AML-193 (cell line): ENCODE data around the gene ARHGEF38.

Source experiments
- DNase-seq, 2 experiments: peaks; one replicate each; lab custom pipeline; 2025; lab: John Stamatoyannopoulos, UW

ARHGEF38 gene, protein sequence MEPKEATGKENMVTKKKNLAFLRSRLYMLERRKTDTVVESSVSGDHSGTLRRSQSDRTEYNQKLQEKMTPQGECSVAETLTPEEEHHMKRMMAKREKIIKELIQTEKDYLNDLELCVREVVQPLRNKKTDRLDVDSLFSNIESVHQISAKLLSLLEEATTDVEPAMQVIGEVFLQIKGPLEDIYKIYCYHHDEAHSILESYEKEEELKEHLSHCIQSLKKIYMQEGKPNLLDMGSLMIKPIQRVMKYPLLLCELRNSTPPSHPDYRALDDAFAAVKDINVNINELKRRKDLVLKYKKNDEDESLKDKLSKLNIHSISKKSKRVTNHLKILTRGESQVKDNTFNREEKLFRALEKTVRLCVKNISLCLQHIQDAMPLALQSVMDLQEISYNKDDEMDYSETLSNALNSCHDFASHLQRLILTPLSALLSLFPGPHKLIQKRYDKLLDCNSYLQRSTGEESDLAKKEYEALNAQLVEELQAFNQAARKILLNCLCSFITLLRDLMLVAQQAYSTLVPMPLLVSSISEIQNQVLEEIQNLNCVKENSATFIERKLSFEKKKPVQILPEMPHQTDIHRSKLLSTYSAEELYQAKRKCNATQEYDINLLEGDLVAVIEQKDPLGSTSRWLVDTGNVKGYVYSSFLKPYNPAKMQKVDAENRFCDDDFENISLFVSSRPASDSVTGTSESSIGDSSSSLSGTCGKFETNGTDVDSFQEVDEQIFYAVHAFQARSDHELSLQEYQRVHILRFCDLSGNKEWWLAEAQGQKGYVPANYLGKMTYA

DNA sequence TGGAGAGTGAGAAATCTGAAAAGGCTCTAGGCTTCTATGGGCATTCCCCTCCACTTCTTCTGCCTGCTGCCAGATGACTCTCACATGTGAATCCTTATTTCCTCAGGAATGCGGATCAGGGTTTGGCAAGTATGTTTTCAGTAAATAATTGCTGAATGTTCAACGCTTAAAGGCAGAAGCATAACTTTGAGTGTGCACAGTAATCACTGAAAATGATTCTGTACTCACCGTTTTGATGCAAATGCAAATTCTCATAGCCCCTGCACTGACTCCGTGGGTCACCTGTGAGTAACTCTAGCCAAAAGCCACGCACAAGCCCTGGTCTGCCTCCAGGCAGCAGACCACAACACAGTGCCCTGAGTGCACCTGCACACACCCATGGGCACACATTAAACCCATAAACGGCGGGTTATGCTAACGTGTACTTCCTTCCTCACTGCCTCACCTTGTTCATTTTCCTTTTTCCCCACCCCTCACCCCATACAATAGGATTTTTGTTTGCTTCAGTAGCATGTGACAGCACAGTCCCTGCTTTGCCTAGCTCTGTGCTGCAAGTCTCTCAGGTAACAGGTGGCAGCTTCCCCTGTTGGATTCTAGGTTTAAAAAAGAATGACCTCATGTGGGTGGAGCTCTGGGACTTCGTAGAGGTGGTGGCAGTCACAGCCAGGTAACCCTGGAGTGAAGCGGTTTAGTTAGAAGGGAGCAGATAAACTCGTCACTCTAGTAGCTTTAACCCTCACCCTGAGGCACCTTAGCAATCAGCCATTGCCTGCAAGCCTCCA is at the start of gene ARHGEF38:
TSS of gene ARHGEF38 (plus strand) at position 656 of the 782 bp plus-strand sequence. CDS start 146 bp downstream, outside the sequence.
- no peak for DNase-seq

- DNase-seq, result no peak
These were observed 48.9 kb upstream of the ARHGEF38 start for GRCh38 chr4:105503484-105503883.

DNA sequence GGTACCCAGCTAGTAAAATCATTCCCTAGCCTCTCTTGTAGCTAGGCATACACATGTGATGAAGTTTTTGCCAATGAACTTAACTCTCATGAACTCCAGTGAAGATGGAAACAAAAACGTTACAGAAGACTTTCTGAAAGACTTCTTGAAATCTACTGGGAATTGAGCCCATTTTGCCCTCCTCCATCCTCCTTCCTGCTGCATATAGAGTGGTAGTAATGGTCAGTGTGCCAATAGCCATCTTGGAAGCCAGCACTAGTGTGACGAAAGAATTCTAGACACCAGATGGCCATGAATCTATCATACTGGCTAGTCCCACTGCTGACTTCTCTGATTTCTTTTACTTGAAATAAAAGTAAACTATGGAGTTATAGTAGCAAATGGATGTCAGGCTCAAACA is 47.7 kb upstream of the ARHGEF38 start:
- DNase-seq, result no peak

GRCh38 chr4:105509291-105509690 is 43.1 kb upstream of the ARHGEF38 start:
- peak; percentile 51 to 56 for DNase-seq

GRCh38 chr4:105509714-105510113 is 42.7 kb upstream of the ARHGEF38 start:
- DNase-seq, result no peak

DNA sequence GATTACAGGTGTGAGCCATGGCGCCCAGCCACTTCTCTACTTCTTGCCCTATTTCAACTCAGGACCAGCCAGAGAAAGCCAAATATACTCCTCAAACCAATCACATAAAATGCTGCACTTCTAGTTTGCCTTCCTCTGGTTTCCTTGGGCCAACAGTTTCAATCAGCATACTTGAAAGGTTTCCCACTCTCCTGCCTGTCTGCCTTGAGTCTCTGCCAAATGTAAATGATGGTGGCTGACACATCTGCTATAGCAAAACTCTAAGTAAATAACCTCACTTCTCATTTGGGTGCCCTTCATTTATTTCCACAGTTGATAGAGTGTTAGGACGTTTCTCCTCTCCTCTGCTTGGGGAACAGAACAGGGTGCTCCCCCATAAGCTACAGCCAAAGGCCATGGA is 42.2 kb upstream of the ARHGEF38 start:
- no peak for DNase-seq

- peak; percentile 30 to 38 for DNase-seq
These were observed 31.3 kb upstream of the ARHGEF38 start for GRCh38 chr4:105520819-105521790.

- no peak for DNase-seq
These were observed 25.8 kb upstream of the ARHGEF38 start for GRCh38 chr4:105526656-105527055.

- no peak for DNase-seq
These were observed 25.3 kb upstream of the ARHGEF38 start for GRCh38 chr4:105527081-105527480.

GRCh38 chr4:105536601-105537000 is 15.8 kb upstream of the ARHGEF38 start:
- no peak for DNase-seq

- DNase-seq, result no peak
These were observed 11.0 kb upstream of the ARHGEF38 start for GRCh38 chr4:105541420-105541819.

DNA sequence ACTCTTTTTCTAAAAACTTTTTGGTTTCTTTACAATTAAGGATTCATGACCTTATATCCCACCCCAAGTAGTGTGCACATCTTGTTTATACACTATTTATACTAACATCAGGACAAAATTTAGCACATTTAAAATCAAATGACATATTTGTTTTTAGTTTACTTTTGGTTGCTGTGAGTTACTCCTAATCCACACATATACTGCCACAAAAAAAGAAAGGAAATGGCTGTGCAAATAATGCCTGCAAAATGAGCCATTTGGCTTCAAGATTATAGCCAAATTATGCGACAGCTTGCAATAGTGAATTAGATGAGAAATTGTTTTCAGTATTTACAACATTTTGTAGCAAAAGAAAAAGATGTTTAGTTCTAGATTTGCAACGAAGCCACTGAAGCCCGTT is 10.4 kb upstream of the ARHGEF38 start:
- DNase-seq, result no peak

DNA sequence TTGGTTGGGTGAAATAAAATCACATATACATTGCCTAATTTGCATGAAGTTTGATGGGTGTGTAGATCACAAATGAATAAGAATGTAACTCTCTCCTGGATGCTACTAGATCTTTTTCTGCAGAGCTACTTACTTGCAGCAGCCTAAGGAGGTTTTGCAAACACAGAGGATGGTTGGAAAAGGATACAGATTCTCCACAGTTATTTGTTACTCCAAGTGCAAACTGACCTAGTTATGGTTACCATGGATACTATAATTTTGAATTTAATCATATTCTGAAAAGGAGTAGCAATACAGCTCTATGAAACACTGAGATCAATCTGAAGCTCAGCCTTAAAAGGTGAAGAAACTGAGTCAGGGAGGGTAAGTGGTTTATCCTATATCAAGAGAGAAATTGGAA is 9.1 kb upstream of the ARHGEF38 start:
- no peak for DNase-seq

DNA sequence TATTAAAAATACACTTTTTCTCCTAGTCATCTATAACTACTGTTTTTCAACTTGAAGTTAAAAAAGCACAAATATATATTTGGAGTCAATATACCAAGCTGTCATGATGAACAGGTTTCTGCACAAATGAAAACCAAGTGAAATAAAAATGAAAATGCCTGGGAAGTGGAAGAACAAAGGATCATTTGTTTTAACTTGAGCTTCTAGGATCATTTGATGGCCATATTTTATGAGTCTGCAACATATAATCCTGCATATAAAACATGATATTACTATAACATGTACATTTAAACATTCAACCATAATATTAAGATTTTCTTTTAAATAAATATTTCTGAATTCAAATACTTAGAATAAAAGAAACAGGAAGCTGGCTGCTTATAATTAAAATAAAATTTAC is 8.5 kb upstream of the ARHGEF38 start:
- no peak for DNase-seq

DNA sequence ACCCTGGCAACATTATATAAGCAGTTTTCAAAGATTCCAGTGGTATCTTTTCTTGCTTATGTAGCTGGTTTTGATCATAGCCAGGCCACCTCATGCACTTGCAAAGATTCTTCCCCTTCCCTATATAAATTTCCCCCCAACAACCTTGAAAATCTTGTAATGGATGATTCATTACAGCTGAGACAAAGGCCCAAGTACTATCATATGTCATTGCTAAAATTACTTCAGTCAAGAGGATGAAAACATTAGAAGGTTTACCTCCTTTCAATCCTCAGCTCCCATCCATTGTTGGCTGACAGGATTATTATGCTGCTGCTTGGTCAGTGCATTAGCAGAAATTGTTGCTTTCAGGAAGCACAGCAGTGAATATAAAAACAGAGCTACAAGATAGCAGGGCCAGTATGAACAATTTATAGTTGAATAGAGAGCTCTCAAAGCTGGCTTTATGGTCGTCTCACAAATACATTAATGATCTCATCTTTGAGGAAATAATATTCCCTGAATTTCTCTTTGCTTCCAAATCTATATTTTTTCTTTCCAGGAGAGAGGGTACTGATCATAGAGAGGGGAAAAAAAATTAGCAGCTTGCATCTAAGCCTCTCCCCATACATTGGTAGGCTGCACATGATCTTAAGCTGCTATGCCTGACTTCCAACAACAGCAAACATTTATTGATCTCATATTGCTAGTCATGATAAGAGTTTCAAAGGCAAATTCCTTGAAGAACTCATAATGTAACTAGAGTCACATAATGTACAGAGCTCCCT is 7.7 kb upstream of the ARHGEF38 start:
- DNase-seq, result no peak

GRCh38 chr4:105546086-105546485 is 6.3 kb upstream of the ARHGEF38 start:
- no peak for DNase-seq

DNA sequence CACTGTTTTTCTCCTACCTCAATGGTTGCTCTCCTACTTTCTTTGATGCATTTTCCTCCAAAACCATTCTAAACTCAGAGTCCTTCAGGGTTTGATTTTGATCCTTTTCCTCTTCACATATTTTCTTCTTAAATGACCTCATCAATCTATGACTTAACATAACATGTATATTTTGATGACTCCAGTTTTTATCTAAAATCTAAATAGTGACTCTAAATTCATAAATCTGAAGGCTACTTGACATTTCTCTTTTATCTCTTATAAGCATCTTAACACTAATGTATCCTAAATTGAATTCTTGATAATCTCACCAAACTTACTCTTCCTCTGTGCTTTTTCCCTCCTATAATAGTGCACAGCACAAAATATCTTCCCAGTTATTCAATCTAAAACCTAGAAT is 4.7 kb upstream of the ARHGEF38 start:
- DNase-seq, result no peak

GRCh38 chr4:105548483-105548882 is 3.9 kb upstream of the ARHGEF38 start:
- DNase-seq, result no peak

- no peak for DNase-seq
These were observed 1.8 kb upstream of the ARHGEF38 start for GRCh38 chr4:105550641-105551040.

GRCh38 chr4:105555409-105555808 is 3.0 kb downstream of the ARHGEF38 start:
- DNase-seq, result no peak
